HepG2 (cell line): ENCODE results near the gene FAM222B. TPM values are rescaled to one million over a fixed set of nuclear protein-coding genes. Genes with fewer than 3 reads are reported as not detected.

ENCODE experiments used
- BCL6 ChIP-seq: IDR thresholded peaks from 2 replicates; pipeline ENCODE4 v1.6.1; 2016; ENCODE audit warnings: missing genetic modification reagents, missing compliant biosample characterization
- EP300 ChIP-seq, 3 experiments: sonication (generic) in 1 of 3; formaldehyde crosslinking in 1 of 3; IDR thresholded peaks; 2 replicates each; pipeline versions ENCODE4 v1.5.1 to v1.6.1; 2011 to 2020; ENCODE audit warnings: low read depth in 2 of 3, low read length in 2 of 3, borderline replicate concordance in 1 of 3, improper control_type of control experiment in 1 of 3, mild to moderate bottlenecking in 1 of 3, missing genetic modification reagents in 1 of 3, moderate library complexity in 1 of 3
- ESRRA ChIP-seq: sonication (generic); formaldehyde crosslinking; IDR thresholded peaks from 2 replicates; pipeline ENCODE4 v1.5.1; 2020; ENCODE audit warnings: mild to moderate bottlenecking, low read depth, missing genetic modification reagents
- FLYWCH1 ChIP-seq: sonication (generic); formaldehyde crosslinking; IDR thresholded peaks from 2 replicates; pipeline ENCODE4 v1.8.1; 2023; ENCODE audit warnings: mild to moderate bottlenecking, missing genetic modification reagents
- HOXD1 ChIP-seq: sonication (generic); formaldehyde crosslinking; IDR thresholded peaks from 2 replicates; pipeline ENCODE4 v1.5.0; 2020; ENCODE audit warnings: missing genetic modification reagents
- JUND ChIP-seq: sonication (generic); formaldehyde crosslinking; IDR thresholded peaks from 2 replicates; pipeline ENCODE4 v1.8.0; 2022; ENCODE audit warnings: mild to moderate bottlenecking, missing genetic modification reagents
- KLF12 ChIP-seq: sonication (generic); formaldehyde crosslinking; IDR thresholded peaks from 2 replicates; pipeline ENCODE4 v1.4.0; 2020; ENCODE audit warnings: missing genetic modification reagents, borderline replicate concordance
- MEF2D ChIP-seq: sonication (generic); formaldehyde crosslinking; IDR thresholded peaks from 2 replicates; pipeline ENCODE4 v1.5.1; 2020; ENCODE audit warnings: mild to moderate bottlenecking, missing genetic modification reagents
- MLLT10 ChIP-seq: sonication (generic); formaldehyde crosslinking; IDR thresholded peaks from 2 replicates; pipeline ENCODE4 v1.4.0; 2020; ENCODE audit warnings: missing genetic modification reagents
- NFATC3 ChIP-seq: sonication (generic); formaldehyde crosslinking; IDR thresholded peaks from 2 replicates; pipeline ENCODE4 v1.5.1; 2020; ENCODE audit warnings: mild to moderate bottlenecking, missing genetic modification reagents
- NFRKB ChIP-seq: fragments of 450-650 bp; IDR thresholded peaks from 2 replicates; pipeline ENCODE4 v1.6.1; 2017
- PAWR ChIP-seq: sonication (generic); formaldehyde crosslinking; IDR thresholded peaks from 2 replicates; pipeline ENCODE4 v1.4.0; 2020; ENCODE audit warnings: missing genetic modification reagents, mild to moderate bottlenecking, borderline replicate concordance
- SOX6 ChIP-seq, 2 experiments: fragments of 450-650 bp in 1 of 2; sonication (generic) in 1 of 2; formaldehyde crosslinking in 1 of 2; IDR thresholded peaks; 2 replicates each; pipeline versions ENCODE4 v1.4.0 to v1.6.1; 2017 to 2020; ENCODE audit warnings: antibody characterized with exemption in 1 of 2, mild to moderate bottlenecking in 1 of 2, missing genetic modification reagents in 1 of 2
- TBX3 ChIP-seq: fragments of 450-650 bp; IDR thresholded peaks from 2 replicates; pipeline ENCODE4 v1.6.1; 2017; ENCODE audit warnings: antibody characterized with exemption, mild to moderate bottlenecking, inconsistent platforms, borderline replicate concordance
- ZFP82 ChIP-seq: sonication (generic); formaldehyde crosslinking; IDR thresholded peaks from 2 replicates; pipeline ENCODE4 v1.5.1; 2020; ENCODE audit warnings: mild to moderate bottlenecking, missing genetic modification reagents, borderline replicate concordance
- ZNF468 ChIP-seq: sonication (generic); formaldehyde crosslinking; IDR thresholded peaks from 2 replicates; pipeline ENCODE4 v1.8.0; 2022; ENCODE audit warnings: mild to moderate bottlenecking, moderate library complexity, missing genetic modification reagents
- ZNF564 ChIP-seq: sonication (generic); formaldehyde crosslinking; IDR thresholded peaks from 2 replicates; pipeline ENCODE4 v1.8.1; 2023; ENCODE audit warnings: mild to moderate bottlenecking, missing genetic modification reagents
- ZNF570 ChIP-seq: sonication (generic); formaldehyde crosslinking; IDR thresholded peaks from 2 replicates; pipeline ENCODE4 v1.4.0; 2020; ENCODE audit warnings: mild to moderate bottlenecking, missing genetic modification reagents, borderline replicate concordance
- ZNF605 ChIP-seq: sonication (generic); formaldehyde crosslinking; IDR thresholded peaks from 2 replicates; pipeline ENCODE4 v1.8.0; 2022; ENCODE audit warnings: mild to moderate bottlenecking, missing genetic modification reagents
- ZNF713 ChIP-seq: sonication (generic); formaldehyde crosslinking; IDR thresholded peaks from 2 replicates; pipeline ENCODE4 v1.4.0; 2020; ENCODE audit warnings: mild to moderate bottlenecking, missing genetic modification reagents
- ZNF75D ChIP-seq: sonication (generic); formaldehyde crosslinking; IDR thresholded peaks from 2 replicates; pipeline ENCODE4 v1.8.1; 2023; ENCODE audit warnings: missing genetic modification reagents, mild to moderate bottlenecking, borderline replicate concordance
- ZNF766 ChIP-seq: sonication (generic); formaldehyde crosslinking; IDR thresholded peaks from 2 replicates; pipeline ENCODE4 v1.5.0; 2020; ENCODE audit warnings: missing genetic modification reagents, borderline replicate concordance
- ZNF777 ChIP-seq: sonication (generic); formaldehyde crosslinking; IDR thresholded peaks from 2 replicates; pipeline ENCODE4 v1.4.0; 2020; ENCODE audit warnings: missing genetic modification reagents
- ZNF891 ChIP-seq: sonication (generic); formaldehyde crosslinking; IDR thresholded peaks from 2 replicates; pipeline ENCODE4 v1.5.0; 2020; ENCODE audit warnings: mild to moderate bottlenecking, missing genetic modification reagents
- polyA plus RNA-seq, 8 experiments: library from polyadenylated mRNA; depleted of rRNA in 3 of 8; stranded (reverse) in 7 of 8; unstranded in 1 of 8; fragments of >200 nt; fragmentation: Illumina TruSeq in 4 of 8; extraction: Trizol in 4 of 8; gene quantifications; 2 replicates each; pipeline versions ENCODE4 v1.2.1 to v1.2.3, GENCODE V29; 2011 to 2016; ENCODE audit warnings: low read depth in 4 of 8, missing spikeins in 1 of 8, mixed read lengths in 1 of 8; ENCODE audit not compliant: insufficient read depth in 1 of 8
- total RNA-seq, 5 experiments: library from RNA; depleted of rRNA; stranded (reverse); fragments of >200 nt; fragmentation: Illumina TruSeq; extraction: Trizol; gene quantifications; 2 replicates each; pipeline ENCODE4 v1.2.3, GENCODE V29; 2016; ENCODE audit warnings: low read depth in 1 of 5
- TF ChIP-seq, protein P1 (sequence below): sonication (generic); formaldehyde crosslinking; IDR thresholded peaks from 2 replicates; pipeline ENCODE4 v1.4.0; 2020; ENCODE audit warnings: missing genetic modification reagents
- TF ChIP-seq, protein P2 (sequence below): sonication (generic); formaldehyde crosslinking; IDR thresholded peaks from 2 replicates; pipeline ENCODE4 v1.4.0; 2020; ENCODE audit warnings: missing genetic modification reagents
- TF ChIP-seq, protein P3 (sequence below): sonication (generic); formaldehyde crosslinking; IDR thresholded peaks from 2 replicates; pipeline ENCODE4 v1.4.0; 2020; ENCODE audit warnings: missing genetic modification reagents, borderline replicate concordance

Gene FAM222B
- total and polyA plus RNA-seq, 2 of the 13 experiments (the other 11 are each of a cell fraction or from before 2014, with no cell fraction given): 3.5 to 7.3 TPM

DNA sequence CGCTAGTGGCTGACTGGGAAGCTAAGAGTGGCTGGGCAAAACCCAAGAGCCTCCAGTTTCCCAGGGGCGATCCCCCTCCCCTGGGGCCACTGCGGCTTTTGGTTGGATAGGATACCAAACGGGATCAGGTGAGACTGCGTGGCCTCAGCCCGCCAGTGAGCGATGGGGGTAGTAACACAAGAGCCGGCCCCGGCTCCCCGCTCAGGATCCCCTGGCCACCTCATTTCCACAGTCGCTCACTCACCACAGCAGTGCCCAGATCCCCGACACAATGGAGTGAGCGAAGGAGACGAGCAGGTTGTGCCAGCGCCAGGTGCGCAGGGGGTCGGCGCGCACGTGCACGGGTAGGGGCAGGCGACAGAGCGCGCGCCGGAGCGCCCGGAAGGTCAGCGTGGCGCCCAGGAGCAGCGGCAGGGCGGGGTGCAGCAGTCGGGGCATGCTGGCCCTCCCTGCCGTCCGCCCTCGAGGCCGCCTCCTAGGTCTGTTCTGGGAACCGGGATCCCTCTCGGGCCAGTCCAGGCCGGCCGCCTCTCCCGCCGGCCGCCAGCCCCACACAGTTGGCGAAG, 116.8 kb downstream of the FAM222B start (continued):
- TF ChIP-seq, protein P1, sequence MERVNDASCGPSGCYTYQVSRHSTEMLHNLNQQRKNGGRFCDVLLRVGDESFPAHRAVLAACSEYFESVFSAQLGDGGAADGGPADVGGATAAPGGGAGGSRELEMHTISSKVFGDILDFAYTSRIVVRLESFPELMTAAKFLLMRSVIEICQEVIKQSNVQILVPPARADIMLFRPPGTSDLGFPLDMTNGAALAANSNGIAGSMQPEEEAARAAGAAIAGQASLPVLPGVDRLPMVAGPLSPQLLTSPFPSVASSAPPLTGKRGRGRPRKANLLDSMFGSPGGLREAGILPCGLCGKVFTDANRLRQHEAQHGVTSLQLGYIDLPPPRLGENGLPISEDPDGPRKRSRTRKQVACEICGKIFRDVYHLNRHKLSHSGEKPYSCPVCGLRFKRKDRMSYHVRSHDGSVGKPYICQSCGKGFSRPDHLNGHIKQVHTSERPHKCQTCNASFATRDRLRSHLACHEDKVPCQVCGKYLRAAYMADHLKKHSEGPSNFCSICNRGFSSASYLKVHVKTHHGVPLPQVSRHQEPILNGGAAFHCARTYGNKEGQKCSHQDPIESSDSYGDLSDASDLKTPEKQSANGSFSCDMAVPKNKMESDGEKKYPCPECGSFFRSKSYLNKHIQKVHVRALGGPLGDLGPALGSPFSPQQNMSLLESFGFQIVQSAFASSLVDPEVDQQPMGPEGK (CRISPR knock-in tag): peak; percentile 69
- TF ChIP-seq BCL6 (CRISPR knock-in tag): peak; percentile 8; the same call in 1 of the 2 replicates
- 0 out of 2 replicates have a peak, but pooled peaks have one; percentile 66 for TF ChIP-seq ZNF605 (CRISPR knock-in tag)
- TF ChIP-seq ZNF777 (CRISPR knock-in tag): peak; percentile 33; the same call in 1 of the 2 replicates
- no peak for TF ChIP-seq ZFP82
- TF ChIP-seq KLF12: 0 out of 2 replicates have a peak, but pooled peaks have one; percentile 67
- TF ChIP-seq NFRKB: no peak
- no peak for TF ChIP-seq ZNF468
- 0 out of 2 replicates have a peak, but pooled peaks have one; percentile 38 for TF ChIP-seq NFATC3 (CRISPR knock-in tag)
- no peak for TF ChIP-seq MEF2D (CRISPR knock-in tag)
- TF ChIP-seq ZNF564 (CRISPR knock-in tag): no peak
- peak; percentile 68; the same call in 1 of the 2 replicates for TF ChIP-seq JUND
- TF ChIP-seq EP300 (IDR thresholded peaks at IDR 0.05; ENCODE audit: low read depth in 2 of 2, low read length in 2 of 2): no peak
- TF ChIP-seq EP300 (CRISPR knock-in tag; IDR thresholded peaks at IDR 0.05; ENCODE audit: borderline replicate concordance): peak; percentile 10; the same call in 1 of the 2 replicates
- no peak for TF ChIP-seq PAWR (CRISPR knock-in tag)
- no peak for TF ChIP-seq MLLT10 (CRISPR knock-in tag)
- TF ChIP-seq ZNF713 (CRISPR knock-in tag): 0 out of 2 replicates have a peak, but pooled peaks have one; percentile 75
- TF ChIP-seq, protein P2, sequence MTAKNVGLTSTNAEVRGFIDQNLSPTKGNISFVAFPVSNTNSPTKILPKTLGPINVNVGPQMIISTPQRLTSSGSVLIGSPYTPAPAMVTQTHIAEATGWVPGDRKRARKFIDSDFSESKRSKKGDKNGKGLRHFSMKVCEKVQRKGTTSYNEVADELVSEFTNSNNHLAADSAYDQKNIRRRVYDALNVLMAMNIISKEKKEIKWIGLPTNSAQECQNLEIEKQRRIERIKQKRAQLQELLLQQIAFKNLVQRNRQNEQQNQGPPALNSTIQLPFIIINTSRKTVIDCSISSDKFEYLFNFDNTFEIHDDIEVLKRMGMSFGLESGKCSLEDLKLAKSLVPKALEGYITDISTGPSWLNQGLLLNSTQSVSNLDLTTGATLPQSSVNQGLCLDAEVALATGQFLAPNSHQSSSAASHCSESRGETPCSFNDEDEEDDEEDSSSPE (CRISPR knock-in tag): peak; percentile 60
- no peak for TF ChIP-seq ZNF891 (CRISPR knock-in tag)
- TF ChIP-seq TBX3: no peak
- 0 out of 2 replicates have a peak, but pooled peaks have one; percentile 10 for TF ChIP-seq ESRRA
- no peak for TF ChIP-seq ZNF75D
- no peak for TF ChIP-seq HOXD1 (CRISPR knock-in tag)
- TF ChIP-seq SOX6 (IDR thresholded peaks at IDR 0.05): no peak
- peak; percentile 54 for TF ChIP-seq SOX6 (CRISPR knock-in tag; IDR thresholded peaks at IDR 0.05)
- no peak; the same call in 1 of the 2 replicates for TF ChIP-seq FLYWCH1 (CRISPR knock-in tag)
- peak; percentile 75; the same call in 1 of the 2 replicates for TF ChIP-seq ZNF570 (CRISPR knock-in tag)
- TF ChIP-seq ZNF766: peak; percentile 72; the same call in 1 of the 2 replicates
- TF ChIP-seq, protein P3, sequence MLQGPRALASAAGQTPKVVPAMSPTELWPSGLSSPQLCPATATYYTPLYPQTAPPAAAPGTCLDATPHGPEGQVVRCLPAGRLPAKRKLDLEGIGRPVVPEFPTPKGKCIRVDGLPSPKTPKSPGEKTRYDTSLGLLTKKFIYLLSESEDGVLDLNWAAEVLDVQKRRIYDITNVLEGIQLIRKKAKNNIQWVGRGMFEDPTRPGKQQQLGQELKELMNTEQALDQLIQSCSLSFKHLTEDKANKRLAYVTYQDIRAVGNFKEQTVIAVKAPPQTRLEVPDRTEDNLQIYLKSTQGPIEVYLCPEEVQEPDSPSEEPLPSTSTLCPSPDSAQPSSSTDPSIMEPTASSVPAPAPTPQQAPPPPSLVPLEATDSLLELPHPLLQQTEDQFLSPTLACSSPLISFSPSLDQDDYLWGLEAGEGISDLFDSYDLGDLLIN: 0 out of 2 replicates have a peak, but pooled peaks have one; percentile 49
